Measurements from ENCODE around the gene USP13.

GRCh38 chr3:179603321-179603720 lies 49.5 kb upstream of the USP13 start:
- TF ChIP-seq, protein P1, sequence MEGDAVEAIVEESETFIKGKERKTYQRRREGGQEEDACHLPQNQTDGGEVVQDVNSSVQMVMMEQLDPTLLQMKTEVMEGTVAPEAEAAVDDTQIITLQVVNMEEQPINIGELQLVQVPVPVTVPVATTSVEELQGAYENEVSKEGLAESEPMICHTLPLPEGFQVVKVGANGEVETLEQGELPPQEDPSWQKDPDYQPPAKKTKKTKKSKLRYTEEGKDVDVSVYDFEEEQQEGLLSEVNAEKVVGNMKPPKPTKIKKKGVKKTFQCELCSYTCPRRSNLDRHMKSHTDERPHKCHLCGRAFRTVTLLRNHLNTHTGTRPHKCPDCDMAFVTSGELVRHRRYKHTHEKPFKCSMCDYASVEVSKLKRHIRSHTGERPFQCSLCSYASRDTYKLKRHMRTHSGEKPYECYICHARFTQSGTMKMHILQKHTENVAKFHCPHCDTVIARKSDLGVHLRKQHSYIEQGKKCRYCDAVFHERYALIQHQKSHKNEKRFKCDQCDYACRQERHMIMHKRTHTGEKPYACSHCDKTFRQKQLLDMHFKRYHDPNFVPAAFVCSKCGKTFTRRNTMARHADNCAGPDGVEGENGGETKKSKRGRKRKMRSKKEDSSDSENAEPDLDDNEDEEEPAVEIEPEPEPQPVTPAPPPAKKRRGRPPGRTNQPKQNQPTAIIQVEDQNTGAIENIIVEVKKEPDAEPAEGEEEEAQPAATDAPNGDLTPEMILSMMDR (conservative IDR thresholded peaks at IDR 0.05; ENCODE audit: low read length): no peak
- TF ChIP-seq EZH2phosphoT487 (IDR thresholded peaks at IDR 0.05; ENCODE audit: borderline replicate concordance, low read depth, low read length): no peak

All from OCI-LY7 (cell line).